K562 (cell line): ENCODE results near the gene FAM174C. TPM values are rescaled to one million over a fixed set of nuclear protein-coding genes. Genes with fewer than 3 reads are reported as not detected.

ENCODE experiments used
- CSDE1 ChIP-seq, 2 experiments: fragments of 450-650 bp; IDR thresholded peaks; 2 replicates each; pipeline ENCODE4 v1.6.1; 2016; ENCODE audit warnings: mild to moderate bottlenecking in 1 of 2
- PCBP1 ChIP-seq: fragments of 200-400 bp; formaldehyde crosslinking; IDR thresholded peaks from 2 replicates; pipeline ENCODE4 v1.6.1; 2018; ENCODE audit warnings: mild to moderate bottlenecking, low read depth, low read length; ENCODE audit not compliant: poor library complexity, severe bottlenecking
- PYGO2 ChIP-seq: fragments of 450-650 bp; IDR thresholded peaks from 2 replicates; pipeline ENCODE4 v1.6.1; 2016; ENCODE audit warnings: mild to moderate bottlenecking, missing genetic modification characterization, moderate library complexity, missing compliant biosample characterization
- SRSF3 ChIP-seq: fragments of 200-400 bp; formaldehyde crosslinking; IDR thresholded peaks from 2 replicates; pipeline ENCODE4 v1.6.1; 2016; ENCODE audit warnings: mild to moderate bottlenecking, low read length, moderate library complexity; ENCODE audit not compliant: insufficient read depth
- TCF3 ChIP-seq: sonication (generic); formaldehyde crosslinking; IDR thresholded peaks from 2 replicates; pipeline ENCODE4 v1.4.0; 2020; ENCODE audit warnings: mild to moderate bottlenecking, missing genetic modification reagents
- TEAD4 ChIP-seq, 2 experiments: sonication (generic) in 1 of 2; formaldehyde crosslinking in 1 of 2; IDR thresholded peaks; 2 replicates each; pipeline versions ENCODE4 v1.6.1 to v1.8.0; 2012 to 2022; ENCODE audit warnings: borderline replicate concordance in 1 of 2, inconsistent platforms in 1 of 2, low read length in 1 of 2, mild to moderate bottlenecking in 1 of 2, missing genetic modification reagents in 1 of 2
- ZNF311 ChIP-seq: fragments of 250-450 bp; sonication (Bioruptor Pico); IDR thresholded peaks from 2 replicates; pipeline ENCODE4 v1.4.0; 2020; ENCODE audit warnings: mild to moderate bottlenecking, moderate library complexity
- ZNF696 ChIP-seq: fragments of 250-450 bp; sonication (Bioruptor Pico); conservative IDR thresholded peaks from 2 replicates; pipeline ENCODE4 v1.4.0; 2020; ENCODE audit warnings: mild to moderate bottlenecking, moderate library complexity
- ZNF79 ChIP-seq: fragments of 250-450 bp; sonication (Bioruptor Pico); IDR thresholded peaks from 2 replicates; pipeline ENCODE4 v1.4.0; 2020; ENCODE audit warnings: low read depth, mild to moderate bottlenecking, moderate library complexity
- polyA plus RNA-seq, 8 experiments: library from polyadenylated mRNA; depleted of rRNA in 4 of 8; stranded (reverse) in 5 of 8; unstranded in 3 of 8; fragments of >200 nt; fragmentation: Nextera tagmentation in 2 of 8; fragmentation: Illumina TruSeq in 1 of 8; extraction: Ambion mirVana in 2 of 8; extraction: Trizol in 1 of 8; gene quantifications; 2 replicates each; pipeline versions ENCODE4 v1.2.1 to v1.2.3, GENCODE V29; 2011 to 2014; ENCODE audit warnings: inconsistent platforms in 1 of 8, missing spikeins in 1 of 8
- total RNA-seq, 7 experiments: library from RNA; depleted of rRNA in 6 of 7; stranded (reverse); fragments of >200 nt in 6 of 7; fragmentation: Illumina TruSeq in 2 of 7; extraction: Trizol in 2 of 7; gene quantifications; 2 replicates each; pipeline versions ENCODE4 v1.2.1 to v1.2.3, GENCODE V29; 2011 to 2021; ENCODE audit warnings: low replicate concordance in 1 of 7
- TF ChIP-seq, protein P1 (sequence below): fragments of 450-650 bp; conservative IDR thresholded peaks from 2 replicates; pipeline ENCODE4 v1.6.1; 2016; ENCODE audit warnings: missing genetic modification characterization, low read depth, mild to moderate bottlenecking, control low read depth, missing compliant biosample characterization
- TF ChIP-seq, protein P2 (sequence below): fragments of 250-450 bp; sonication (Bioruptor Pico); IDR thresholded peaks from 2 replicates; pipeline ENCODE4 v1.4.0; 2020; ENCODE audit warnings: borderline replicate concordance
- TF ChIP-seq, protein P3 (sequence below): fragments of 250-450 bp; sonication (Bioruptor Pico); IDR thresholded peaks from 2 replicates; pipeline ENCODE4 v1.4.0; 2020; ENCODE audit warnings: mild to moderate bottlenecking, moderate library complexity
- TF ChIP-seq, protein P4 (sequence below): fragments of 250-450 bp; sonication (Bioruptor Pico); IDR thresholded peaks from 2 replicates; pipeline ENCODE4 v1.8.0; 2021; ENCODE audit warnings: mild to moderate bottlenecking, moderate library complexity
- TF ChIP-seq, protein P5 (sequence below): sonication (generic); formaldehyde crosslinking; IDR thresholded peaks from 2 replicates; pipeline ENCODE4 v1.8.1; 2022; ENCODE audit warnings: missing genetic modification reagents
- TF ChIP-seq, protein P6 (sequence below): sonication (generic); formaldehyde crosslinking; IDR thresholded peaks from 2 replicates; pipeline ENCODE4 v1.8.0; 2022; ENCODE audit warnings: mild to moderate bottlenecking, missing genetic modification reagents

FAM174C gene
- total and polyA plus RNA-seq, 9 of the 15 experiments (the other 6 are each of a cell fraction or from before 2014, with no cell fraction given), result 0.66 to 89.6 (median 20.3) TPM

DNA sequence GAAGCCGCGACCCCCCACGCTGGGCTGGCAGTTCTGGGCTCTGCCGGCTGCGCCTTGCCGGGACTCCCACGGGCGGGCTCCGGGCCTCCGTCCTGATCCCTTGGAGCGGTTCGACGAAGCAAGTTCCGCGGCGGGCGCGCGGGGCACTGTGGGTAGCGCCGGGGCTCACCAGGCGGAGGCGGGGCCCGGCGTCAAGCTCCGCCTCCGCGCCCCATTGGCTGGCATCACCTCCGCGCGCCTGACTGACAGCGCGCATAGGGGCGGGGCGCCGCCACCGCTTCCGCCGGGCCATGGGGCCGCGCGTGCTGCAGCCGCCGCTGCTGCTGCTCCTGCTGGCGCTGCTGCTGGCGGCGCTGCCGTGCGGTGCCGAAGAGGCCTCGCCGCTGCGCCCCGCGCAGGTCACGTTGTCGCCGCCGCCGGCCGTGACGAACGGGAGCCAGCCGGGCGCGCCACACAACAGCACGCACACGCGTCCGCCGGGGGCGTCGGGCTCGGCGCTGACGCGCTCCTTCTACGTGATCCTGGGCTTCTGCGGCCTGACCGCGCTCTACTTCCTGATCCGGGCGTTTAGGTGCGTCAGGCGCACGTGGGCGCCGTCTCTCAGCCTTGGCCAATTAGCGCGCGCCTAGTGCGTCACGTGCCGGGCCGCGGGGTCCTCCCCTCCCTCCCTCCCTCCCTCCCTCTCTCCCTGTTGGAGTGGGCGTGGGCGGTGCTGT lies at the start of gene FAM174C (continued):
- TF ChIP-seq, protein P1, sequence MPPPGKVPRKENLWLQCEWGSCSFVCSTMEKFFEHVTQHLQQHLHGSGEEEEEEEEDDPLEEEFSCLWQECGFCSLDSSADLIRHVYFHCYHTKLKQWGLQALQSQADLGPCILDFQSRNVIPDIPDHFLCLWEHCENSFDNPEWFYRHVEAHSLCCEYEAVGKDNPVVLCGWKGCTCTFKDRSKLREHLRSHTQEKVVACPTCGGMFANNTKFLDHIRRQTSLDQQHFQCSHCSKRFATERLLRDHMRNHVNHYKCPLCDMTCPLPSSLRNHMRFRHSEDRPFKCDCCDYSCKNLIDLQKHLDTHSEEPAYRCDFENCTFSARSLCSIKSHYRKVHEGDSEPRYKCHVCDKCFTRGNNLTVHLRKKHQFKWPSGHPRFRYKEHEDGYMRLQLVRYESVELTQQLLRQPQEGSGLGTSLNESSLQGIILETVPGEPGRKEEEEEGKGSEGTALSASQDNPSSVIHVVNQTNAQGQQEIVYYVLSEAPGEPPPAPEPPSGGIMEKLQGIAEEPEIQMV (tag), result no peak
- TF ChIP-seq, protein P2, sequence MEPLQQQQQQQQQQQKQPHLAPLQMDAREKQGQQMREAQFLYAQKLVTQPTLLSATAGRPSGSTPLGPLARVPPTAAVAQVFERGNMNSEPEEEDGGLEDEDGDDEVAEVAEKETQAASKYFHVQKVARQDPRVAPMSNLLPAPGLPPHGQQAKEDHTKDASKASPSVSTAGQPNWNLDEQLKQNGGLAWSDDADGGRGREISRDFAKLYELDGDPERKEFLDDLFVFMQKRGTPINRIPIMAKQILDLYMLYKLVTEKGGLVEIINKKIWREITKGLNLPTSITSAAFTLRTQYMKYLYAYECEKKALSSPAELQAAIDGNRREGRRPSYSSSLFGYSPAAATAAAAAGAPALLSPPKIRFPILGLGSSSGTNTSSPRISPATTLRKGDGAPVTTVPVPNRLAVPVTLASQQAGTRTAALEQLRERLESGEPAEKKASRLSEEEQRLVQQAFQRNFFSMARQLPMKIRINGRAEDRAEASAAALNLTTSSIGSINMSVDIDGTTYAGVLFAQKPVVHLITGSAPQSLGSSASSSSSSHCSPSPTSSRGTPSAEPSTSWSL (CRISPR knock-in tag), result no peak
- TF ChIP-seq PYGO2 (tag), result no peak
- no peak for TF ChIP-seq ZNF696 (CRISPR knock-in tag)
- no peak for TF ChIP-seq TEAD4 (IDR thresholded peaks at IDR 0.05; ENCODE audit: low read length)
- no peak for TF ChIP-seq TEAD4 (CRISPR knock-in tag; IDR thresholded peaks at IDR 0.05; ENCODE audit: borderline replicate concordance)
- no peak for TF ChIP-seq CSDE1 (IDR thresholded peaks at IDR 0.05)
- no peak for TF ChIP-seq ZNF311 (CRISPR knock-in tag)
- TF ChIP-seq, protein P3, sequence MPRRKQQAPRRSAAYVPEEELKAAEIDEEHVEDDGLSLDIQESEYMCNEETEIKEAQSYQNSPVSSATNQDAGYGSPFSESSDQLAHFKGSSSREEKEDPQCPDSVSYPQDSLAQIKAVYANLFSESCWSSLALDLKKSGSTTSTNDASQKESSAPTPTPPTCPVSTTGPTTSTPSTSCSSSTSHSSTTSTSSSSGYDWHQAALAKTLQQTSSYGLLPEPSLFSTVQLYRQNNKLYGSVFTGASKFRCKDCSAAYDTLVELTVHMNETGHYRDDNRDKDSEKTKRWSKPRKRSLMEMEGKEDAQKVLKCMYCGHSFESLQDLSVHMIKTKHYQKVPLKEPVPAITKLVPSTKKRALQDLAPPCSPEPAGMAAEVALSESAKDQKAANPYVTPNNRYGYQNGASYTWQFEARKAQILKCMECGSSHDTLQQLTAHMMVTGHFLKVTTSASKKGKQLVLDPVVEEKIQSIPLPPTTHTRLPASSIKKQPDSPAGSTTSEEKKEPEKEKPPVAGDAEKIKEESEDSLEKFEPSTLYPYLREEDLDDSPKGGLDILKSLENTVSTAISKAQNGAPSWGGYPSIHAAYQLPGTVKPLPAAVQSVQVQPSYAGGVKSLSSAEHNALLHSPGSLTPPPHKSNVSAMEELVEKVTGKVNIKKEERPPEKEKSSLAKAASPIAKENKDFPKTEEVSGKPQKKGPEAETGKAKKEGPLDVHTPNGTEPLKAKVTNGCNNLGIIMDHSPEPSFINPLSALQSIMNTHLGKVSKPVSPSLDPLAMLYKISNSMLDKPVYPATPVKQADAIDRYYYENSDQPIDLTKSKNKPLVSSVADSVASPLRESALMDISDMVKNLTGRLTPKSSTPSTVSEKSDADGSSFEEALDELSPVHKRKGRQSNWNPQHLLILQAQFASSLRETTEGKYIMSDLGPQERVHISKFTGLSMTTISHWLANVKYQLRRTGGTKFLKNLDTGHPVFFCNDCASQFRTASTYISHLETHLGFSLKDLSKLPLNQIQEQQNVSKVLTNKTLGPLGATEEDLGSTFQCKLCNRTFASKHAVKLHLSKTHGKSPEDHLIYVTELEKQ (CRISPR knock-in tag), result no peak
- TF ChIP-seq SRSF3, result no peak
- TF ChIP-seq TCF3 (CRISPR knock-in tag), result no peak
- TF ChIP-seq ZNF79, result no peak
- TF ChIP-seq, protein P4, sequence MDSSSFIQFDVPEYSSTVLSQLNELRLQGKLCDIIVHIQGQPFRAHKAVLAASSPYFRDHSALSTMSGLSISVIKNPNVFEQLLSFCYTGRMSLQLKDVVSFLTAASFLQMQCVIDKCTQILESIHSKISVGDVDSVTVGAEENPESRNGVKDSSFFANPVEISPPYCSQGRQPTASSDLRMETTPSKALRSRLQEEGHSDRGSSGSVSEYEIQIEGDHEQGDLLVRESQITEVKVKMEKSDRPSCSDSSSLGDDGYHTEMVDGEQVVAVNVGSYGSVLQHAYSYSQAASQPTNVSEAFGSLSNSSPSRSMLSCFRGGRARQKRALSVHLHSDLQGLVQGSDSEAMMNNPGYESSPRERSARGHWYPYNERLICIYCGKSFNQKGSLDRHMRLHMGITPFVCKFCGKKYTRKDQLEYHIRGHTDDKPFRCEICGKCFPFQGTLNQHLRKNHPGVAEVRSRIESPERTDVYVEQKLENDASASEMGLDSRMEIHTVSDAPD, result no peak
- no peak for TF ChIP-seq PCBP1
- TF ChIP-seq, protein P5, sequence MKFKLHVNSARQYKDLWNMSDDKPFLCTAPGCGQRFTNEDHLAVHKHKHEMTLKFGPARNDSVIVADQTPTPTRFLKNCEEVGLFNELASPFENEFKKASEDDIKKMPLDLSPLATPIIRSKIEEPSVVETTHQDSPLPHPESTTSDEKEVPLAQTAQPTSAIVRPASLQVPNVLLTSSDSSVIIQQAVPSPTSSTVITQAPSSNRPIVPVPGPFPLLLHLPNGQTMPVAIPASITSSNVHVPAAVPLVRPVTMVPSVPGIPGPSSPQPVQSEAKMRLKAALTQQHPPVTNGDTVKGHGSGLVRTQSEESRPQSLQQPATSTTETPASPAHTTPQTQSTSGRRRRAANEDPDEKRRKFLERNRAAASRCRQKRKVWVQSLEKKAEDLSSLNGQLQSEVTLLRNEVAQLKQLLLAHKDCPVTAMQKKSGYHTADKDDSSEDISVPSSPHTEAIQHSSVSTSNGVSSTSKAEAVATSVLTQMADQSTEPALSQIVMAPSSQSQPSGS (CRISPR knock-in tag), result no peak
- TF ChIP-seq, protein P6, sequence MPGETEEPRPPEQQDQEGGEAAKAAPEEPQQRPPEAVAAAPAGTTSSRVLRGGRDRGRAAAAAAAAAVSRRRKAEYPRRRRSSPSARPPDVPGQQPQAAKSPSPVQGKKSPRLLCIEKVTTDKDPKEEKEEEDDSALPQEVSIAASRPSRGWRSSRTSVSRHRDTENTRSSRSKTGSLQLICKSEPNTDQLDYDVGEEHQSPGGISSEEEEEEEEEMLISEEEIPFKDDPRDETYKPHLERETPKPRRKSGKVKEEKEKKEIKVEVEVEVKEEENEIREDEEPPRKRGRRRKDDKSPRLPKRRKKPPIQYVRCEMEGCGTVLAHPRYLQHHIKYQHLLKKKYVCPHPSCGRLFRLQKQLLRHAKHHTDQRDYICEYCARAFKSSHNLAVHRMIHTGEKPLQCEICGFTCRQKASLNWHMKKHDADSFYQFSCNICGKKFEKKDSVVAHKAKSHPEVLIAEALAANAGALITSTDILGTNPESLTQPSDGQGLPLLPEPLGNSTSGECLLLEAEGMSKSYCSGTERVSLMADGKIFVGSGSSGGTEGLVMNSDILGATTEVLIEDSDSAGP, result no peak
